ENCODE results near the gene ZEB1. TPM values are rescaled to one million over a fixed set of nuclear protein-coding genes. Genes with fewer than 3 reads are reported as not detected.

Gene ZEB1
- total RNA-seq, 1 donor from 2014 or later: 38.8 TPM

GRCh38 chr10:31468536-31468859 lies 149.5 kb downstream of the ZEB1 start:
- Histone ChIP-seq H3K36me3 (peaks cover 4% of the 10 kb centered on the region), H4K20me1 (ENCODE audit: low read depth) (no peaks in the 10 kb centered on the region)
- peaks cover 36% of the 10 kb centered on the region for H3K9me3 Mint-ChIP-seq

GRCh38 chr10:31475519-31475918 lies 156.5 kb downstream of the ZEB1 start:
- Mint-ChIP-seq H3K4me3 (no peak overlapping the region), H3K27me3 (ENCODE audit: insufficient read depth, low read depth) (peaks cover 2% of the 10 kb centered on the region), H3K9me3 (peaks cover 22% of the 10 kb centered on the region), H3K27ac (no peak overlapping the region), H3K4me1 (no peaks in the 10 kb centered on the region), H3K36me3 (peaks cover 14% of the 10 kb centered on the region)
- no peak overlapping the region for H3K9ac ChIP-seq
- H4K20me1 ChIP-seq (ENCODE audit: low read depth): no peaks in the 10 kb centered on the region
- no peak for TF ChIP-seq EZH2phosphoT487 (IDR thresholded peaks at IDR 0.05)
- TF ChIP-seq EZH2 (IDR thresholded peaks at IDR 0.05): no peak
- no peak for TF ChIP-seq CTCF (IDR thresholded peaks at IDR 0.05)
- no peaks in the 10 kb centered on the region for H3K27me3 ChIP-seq
- H2AFZ ChIP-seq (replicated peaks): no peak overlapping the region
- H3F3A ChIP-seq (ENCODE audit: low read depth): no peaks in the 10 kb centered on the region
- H3K36me3 ChIP-seq: no peaks in the 10 kb centered on the region
- H3K4me3 ChIP-seq: no peak overlapping the region
- no peaks in the 10 kb centered on the region for H3K4me1 ChIP-seq
- H3K4me2 ChIP-seq: no peak overlapping the region
- no peaks in the 10 kb centered on the region for H3K79me2 ChIP-seq (ENCODE audit: low read depth)
- H3K9me3 ChIP-seq (ENCODE audit: low read depth): no peaks in the 10 kb centered on the region
- no peak for DNase-seq (ENCODE audit: low spot score)
- no peak overlapping the region for H3K27ac ChIP-seq

More at GRCh38 chr10:31468536-31468859, 149.5 kb downstream of the ZEB1 start:
- no peak overlapping the region for H3K4me2 ChIP-seq
- no peaks in the 10 kb centered on the region for H3K27me3 ChIP-seq
- no peak overlapping the region for H2AFZ ChIP-seq (replicated peaks)
- no peak for TF ChIP-seq EZH2phosphoT487 (IDR thresholded peaks at IDR 0.05)
- no peak for TF ChIP-seq EZH2 (IDR thresholded peaks at IDR 0.05)
- no peak for TF ChIP-seq CTCF (IDR thresholded peaks at IDR 0.05)
- no peaks in the 10 kb centered on the region for H3K4me1 ChIP-seq
- peaks cover 48% of the 10 kb centered on the region for H3K36me3 Mint-ChIP-seq
- DNase-seq (ENCODE audit: low spot score): no peak
- no peaks in the 10 kb centered on the region for H3K27me3 Mint-ChIP-seq (ENCODE audit: insufficient read depth, low read depth)
- no peak overlapping the region for H3K27ac Mint-ChIP-seq
- no peak overlapping the region for H3K27ac ChIP-seq
- peaks cover 3% of the 10 kb centered on the region for H3K9me3 ChIP-seq (ENCODE audit: low read depth)
- H3K4me3 Mint-ChIP-seq: no peak overlapping the region
- H3K9ac ChIP-seq: no peak overlapping the region
- H3K79me2 ChIP-seq (ENCODE audit: low read depth): no peaks in the 10 kb centered on the region
- H3K4me1 Mint-ChIP-seq: no peaks in the 10 kb centered on the region
- H3K4me3 ChIP-seq: no peak overlapping the region
- H3F3A ChIP-seq (ENCODE audit: low read depth): no peaks in the 10 kb centered on the region

GRCh38 chr10:31476088-31476487 lies 157.1 kb downstream of the ZEB1 start:
- TF ChIP-seq CTCF (IDR thresholded peaks at IDR 0.05) (no peak), EZH2 (IDR thresholded peaks at IDR 0.05) (no peak), EZH2phosphoT487 (IDR thresholded peaks at IDR 0.05) (no peak)
- H3K4me1 Mint-ChIP-seq: no peaks in the 10 kb centered on the region
- DNase-seq (ENCODE audit: low spot score): no peak
- Histone ChIP-seq H3K4me3 (no peak overlapping the region), H3K4me1 (no peaks in the 10 kb centered on the region), H3F3A (ENCODE audit: low read depth) (no peaks in the 10 kb centered on the region), H3K4me2 (no peak overlapping the region), H3K9ac (no peak overlapping the region), H4K20me1 (ENCODE audit: low read depth) (no peaks in the 10 kb centered on the region), H3K9me3 (ENCODE audit: low read depth) (no peaks in the 10 kb centered on the region), H2AFZ (replicated peaks) (no peak overlapping the region), H3K27ac (no peak overlapping the region), H3K79me2 (ENCODE audit: low read depth) (no peaks in the 10 kb centered on the region), H3K36me3 (no peaks in the 10 kb centered on the region), H3K27me3 (no peaks in the 10 kb centered on the region)
- H3K27ac Mint-ChIP-seq: no peak overlapping the region
- H3K27me3 Mint-ChIP-seq (ENCODE audit: insufficient read depth, low read depth): peaks cover 2% of the 10 kb centered on the region
- no peak overlapping the region for H3K4me3 Mint-ChIP-seq
- peaks cover 14% of the 10 kb centered on the region for H3K36me3 Mint-ChIP-seq
- H3K9me3 Mint-ChIP-seq: peaks cover 22% of the 10 kb centered on the region

Measured in neural progenitor cell (in vitro differentiated cells).